NCI-H226 (cell line): Measurements from ENCODE around the gene RNF152.
"Not testable (repeated sequence)": the region's sequence is repeated elsewhere in the genome, so short reads cannot be mapped to it uniquely, and the experiment has no call there.

ENCODE experiments used
- DNase-seq: peaks from one replicate; pipeline ENCODE4 v3.0.0-alpha.2; 2015

The RNF152 gene

DNA sequence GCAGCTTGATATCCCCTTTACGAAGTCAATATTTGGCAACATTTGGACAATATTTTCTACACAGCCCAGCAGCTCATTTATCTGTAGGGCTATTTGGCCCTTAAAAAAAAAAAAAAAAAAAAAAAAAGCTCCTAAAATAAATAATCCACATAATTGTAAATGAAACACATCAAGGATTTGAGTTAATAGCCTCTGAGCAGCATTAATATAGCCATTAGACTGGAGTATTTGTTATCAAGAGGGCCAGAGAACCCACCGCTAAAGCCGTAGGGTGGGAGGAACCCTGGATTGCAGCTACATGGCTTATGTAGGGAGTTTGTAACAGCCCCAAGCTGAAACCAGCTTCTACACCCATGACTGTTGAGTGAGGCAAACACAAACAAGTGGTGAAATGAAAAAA, 84.5 kb downstream of the RNF152 start:
- DNase-seq = no peak

- no peak for DNase-seq
Observed at GRCh38 chr18:61803393-61803792, 89.4 kb downstream of the RNF152 start.

DNA sequence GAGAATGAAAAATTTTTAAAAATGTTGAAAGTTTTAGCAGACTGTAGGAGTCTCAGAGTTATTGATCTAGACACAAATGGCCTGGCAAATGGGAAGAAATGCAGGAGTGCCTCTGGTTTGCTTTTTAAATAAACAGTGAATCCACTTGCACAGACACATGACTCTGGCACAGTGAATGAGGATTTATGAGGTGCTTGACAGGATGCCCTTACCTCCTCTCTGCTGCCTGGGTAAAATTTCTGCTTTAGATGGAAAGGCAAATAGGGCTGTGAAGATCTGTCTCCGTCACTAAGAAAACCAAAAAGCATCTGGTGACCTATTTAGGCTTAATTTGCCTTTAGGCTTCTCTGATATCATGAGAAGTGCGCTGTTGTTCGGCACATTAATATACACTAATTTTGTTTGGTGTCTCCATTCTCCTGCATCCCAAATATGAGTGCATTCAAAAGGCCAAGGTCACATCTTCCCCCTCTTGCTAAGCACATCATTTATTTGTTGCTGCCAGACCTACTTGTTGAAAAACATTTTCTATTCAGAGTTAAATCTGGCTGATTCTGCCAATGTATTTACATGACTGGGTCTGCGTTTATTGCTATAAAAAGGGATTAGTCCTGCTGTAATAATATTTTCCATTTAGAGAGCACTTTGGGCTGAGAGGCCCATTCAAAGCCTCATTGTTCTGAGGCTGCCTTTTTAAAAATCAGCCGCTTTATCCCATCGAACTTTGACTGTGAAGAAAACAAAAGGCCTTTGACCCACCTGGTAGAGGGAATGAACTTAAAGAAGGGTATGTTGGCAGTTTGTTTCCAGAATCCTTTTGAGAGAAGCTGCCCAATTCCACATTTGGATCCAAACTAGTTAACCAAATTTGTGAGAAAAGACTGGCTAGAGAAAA, 94.9 kb downstream of the RNF152 start:
- DNase-seq = no peak

GRCh38 chr18:61791031-61791430, 101.8 kb downstream of the RNF152 start:
- no peak for DNase-seq

- not testable (repeated sequence) for DNase-seq
Observed at GRCh38 chr18:61787011-61787670, 105.7 kb downstream of the RNF152 start.

DNA sequence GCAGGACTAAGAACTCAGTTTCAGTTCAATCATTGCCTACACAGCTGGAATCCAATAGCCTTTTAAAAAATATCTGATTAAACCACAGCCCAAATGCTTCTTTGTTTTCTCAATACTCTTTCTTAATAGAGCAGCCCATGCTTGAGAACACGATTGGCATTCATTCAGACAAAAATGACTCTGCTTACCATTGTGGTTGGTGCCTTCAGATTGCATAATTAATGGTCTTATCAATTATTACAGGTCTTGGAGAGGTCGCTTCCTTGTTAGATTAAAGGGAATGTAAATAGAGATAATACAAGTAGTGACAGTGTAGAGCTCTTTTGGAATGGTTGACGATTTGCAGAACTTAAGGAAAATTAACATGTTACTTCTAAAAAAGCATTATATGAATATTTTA, 107.2 kb downstream of the RNF152 start:
- DNase-seq = no peak

GRCh38 chr18:61784834-61785233, 108.0 kb downstream of the RNF152 start:
- DNase-seq = no peak

- DNase-seq = no peak
Observed at GRCh38 chr18:61782545-61782944, 110.3 kb downstream of the RNF152 start.

GRCh38 chr18:61776201-61776600, 116.6 kb downstream of the RNF152 start:
- DNase-seq = not testable (repeated sequence)

GRCh38 chr18:61774846-61775245, 118.0 kb downstream of the RNF152 start:
- DNase-seq = no peak

DNA sequence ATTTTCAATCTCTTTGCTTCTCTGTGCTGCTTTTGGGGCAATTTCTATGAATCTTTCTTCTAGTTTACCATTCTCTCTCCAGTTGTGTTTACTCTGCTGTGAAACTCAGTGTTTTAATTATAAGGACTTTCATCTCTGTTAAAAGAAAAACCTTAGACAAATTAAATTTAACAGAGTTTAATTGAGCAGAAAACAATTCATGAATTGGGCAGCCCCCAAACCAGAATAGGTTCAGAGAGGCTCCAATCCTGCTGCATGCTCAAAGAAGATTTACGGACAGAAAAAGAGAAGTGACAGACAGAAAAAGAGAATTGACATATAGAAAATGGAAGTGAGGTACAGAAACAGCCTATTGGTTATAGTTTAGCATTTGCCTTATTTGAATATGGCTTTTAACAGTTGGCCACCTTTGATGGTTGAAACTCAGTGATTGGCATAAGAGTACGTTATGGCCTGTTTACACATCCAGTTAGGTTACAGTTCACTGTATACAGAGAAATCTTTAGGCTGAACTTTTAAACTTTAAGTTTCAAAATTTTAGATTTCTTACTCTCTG, 120.4 kb downstream of the RNF152 start:
- DNase-seq = no peak

DNA sequence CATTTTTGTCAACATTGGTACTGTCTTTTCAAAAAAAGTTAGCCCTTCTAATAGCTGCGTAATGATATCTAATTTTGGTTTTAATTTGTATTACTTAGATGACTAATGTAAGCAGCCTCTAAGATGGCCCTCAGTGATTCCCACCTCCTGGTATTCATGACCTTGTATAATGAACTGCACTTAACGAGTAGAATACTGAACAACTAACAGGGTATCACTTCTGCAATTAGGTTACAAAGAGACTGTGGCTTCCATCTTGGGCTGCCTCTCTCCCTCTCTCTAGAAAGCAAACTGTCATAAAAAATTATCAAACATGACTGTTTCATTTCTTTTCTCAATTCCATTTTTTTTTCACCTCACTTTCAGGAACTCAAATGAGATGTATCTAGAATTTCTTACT, 120.9 kb downstream of the RNF152 start:
- no peak for DNase-seq

DNA sequence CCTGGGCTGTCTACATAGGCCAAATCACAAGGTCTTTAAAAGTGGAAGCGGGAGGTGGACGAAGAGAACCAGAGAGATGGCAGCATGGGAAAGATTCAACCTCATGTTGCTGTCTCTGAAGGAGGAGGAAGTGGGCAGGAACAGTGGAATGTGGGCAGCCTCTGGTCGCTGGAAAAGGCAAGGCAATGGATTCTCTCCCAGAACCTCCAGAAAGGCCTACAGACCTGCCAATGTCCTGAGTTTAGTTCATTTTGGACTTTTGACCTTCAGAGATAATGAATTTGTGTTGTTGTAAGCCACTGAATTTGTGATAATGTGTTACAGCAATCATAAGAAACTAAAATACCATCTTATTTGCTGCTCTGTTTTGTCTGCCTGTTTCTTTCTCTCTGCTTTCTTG, 122.5 kb downstream of the RNF152 start:
- DNase-seq = no peak

DNA sequence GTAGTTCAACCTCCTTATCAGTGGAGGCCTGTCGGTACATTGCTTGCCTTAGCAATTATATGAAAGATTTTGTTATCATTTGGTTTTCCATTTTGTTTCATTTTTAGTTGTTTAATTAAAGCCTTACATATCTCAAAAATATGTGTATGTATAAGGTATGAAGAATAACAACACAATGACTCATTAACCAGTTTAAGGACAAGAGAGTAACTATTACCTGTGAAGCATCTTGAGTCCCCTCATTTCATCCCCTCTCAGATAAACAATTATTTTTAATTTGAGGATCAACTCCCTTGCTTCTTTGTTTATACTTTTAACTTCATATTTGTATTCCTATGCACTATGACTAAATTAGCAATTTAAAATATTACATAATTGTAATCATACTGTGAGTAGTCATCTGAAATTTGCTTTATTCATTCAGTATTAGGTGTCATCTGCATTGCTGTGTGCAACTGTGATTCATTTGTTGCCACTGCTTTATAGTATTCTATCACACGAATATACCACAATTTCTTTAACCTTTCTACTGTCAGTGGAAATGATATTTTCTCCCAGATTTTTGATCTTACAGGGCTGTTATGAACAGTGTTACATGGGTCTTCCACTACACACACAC, 126.4 kb downstream of the RNF152 start:
- DNase-seq = no peak

GRCh38 chr18:61765097-61765496, 127.7 kb downstream of the RNF152 start:
- peak; percentile 52 for DNase-seq

DNA sequence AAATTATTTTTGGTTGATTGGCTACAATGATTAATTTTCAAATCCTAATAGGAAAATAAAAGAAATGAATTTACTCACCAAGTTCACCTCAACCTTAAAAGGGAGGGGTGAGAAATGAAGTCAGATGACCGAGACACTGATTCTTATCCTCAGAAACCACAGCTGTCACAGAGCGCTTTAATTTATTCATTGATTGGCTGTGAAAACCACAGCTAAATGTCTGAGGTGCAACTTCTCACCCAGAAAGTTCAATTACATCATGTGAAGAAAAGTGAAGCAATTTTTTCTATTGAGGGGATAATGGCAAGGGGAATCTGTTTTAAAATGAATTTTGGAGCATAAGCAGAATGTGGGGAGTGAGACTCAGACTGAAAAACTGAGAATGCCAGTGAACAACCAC, 128.4 kb downstream of the RNF152 start:
- no peak for DNase-seq

- no peak for DNase-seq
Observed at GRCh38 chr18:61761875-61762274, 130.9 kb downstream of the RNF152 start.
